GM18507 (cell line): Measurements from ENCODE around the gene MED15.
"Not testable (repeated sequence)": the region's sequence is repeated elsewhere in the genome, so short reads cannot be mapped to it uniquely, and the experiment has no call there.

Experiments
- DNase-seq: peaks from one replicate; pipeline ENCODE4 v3.0.0; 2011; ENCODE audit warnings: low read depth; ENCODE audit not compliant: insufficient read length; ENCODE audit errors: extremely low spot score
- FAIRE-seq: peaks from 2 replicates; lab custom pipeline; 2011; peaks lifted over from hg19 to GRCh38; lab: Jason Lieb, UNC

MED15 gene

DNA sequence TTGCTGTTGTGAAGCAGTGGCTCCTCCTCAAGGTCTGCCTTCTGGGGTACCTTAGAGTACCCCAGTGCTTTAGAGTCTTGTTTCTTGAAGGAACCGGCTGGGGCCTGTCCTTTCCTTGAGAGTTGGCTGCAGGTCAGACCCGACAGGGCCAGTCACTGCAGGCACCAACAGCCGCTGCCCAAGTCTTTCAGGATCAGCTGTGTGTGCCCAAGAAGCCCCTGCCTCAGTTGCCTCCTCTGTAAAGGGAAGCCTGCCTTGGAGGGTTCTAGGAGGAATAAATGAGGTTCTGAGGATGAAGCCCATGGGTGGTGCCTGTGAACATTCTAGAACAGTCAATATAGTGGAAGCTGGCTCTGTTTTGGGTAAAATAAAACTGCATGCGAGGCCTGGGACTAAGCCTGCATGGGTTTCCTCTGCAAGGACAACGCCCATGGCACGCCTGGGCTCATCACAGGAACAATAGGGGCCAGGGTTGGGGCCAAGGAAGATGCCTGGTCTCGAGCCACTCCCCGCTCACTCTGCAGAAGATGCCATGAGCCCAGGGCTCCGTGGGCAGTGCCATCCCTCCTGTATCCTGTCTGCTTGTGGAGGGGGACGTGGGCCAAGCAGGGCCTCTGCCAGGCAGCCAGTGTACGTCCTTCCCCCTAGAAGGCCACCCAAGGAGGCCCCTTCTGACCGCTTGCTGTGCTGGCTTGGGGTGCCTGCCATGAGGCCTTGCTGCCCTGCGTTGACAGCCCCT is 81.6 kb downstream of the MED15 start:
- no peak for FAIRE-seq

DNA sequence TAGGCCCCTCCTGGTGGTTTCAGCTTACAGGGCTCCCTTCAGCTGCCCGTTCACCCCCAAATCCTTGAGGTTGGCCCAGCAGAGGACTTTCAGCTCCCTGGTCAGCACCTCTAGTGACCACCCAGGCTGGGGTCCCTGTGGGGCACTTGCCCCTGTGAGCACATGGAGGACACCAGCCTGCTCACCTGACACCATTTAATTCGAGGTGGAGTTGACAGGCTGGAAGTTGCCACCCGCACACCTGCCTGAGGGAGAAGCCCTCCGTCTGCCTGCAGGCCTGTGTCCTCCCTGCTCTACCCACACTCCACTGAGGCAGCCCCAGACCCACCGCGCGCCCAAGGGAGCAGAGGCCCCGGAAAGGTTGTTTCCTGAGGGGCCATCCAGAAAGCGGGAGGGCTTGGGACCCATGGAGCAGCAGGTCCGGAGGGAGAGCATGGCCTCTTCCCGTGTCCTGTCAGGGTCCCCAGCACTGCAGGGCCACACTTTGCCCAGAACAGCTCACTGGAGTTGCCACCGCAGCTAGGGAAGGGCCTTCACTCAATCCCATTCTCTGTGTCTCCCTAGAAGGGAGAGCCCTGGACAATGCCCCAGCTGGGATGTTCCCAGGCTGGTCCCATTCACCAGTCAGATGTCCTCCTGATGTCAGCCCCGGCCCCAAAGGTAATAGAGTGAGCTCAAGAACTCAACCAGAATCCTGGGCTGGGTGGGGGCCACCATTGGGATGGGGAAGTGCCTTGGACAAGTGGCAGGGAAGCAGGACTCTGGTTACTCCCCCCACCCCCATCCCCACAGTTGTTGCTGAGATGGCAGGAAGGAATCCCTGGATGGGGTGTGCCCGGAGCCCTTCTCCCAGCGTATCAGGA is 82.4 kb downstream of the MED15 start:
- DNase-seq (no peak), FAIRE-seq (no peak)

More for the DNA sequence above, 81.6 kb downstream of the MED15 start:
- DNase-seq: no peak

DNA sequence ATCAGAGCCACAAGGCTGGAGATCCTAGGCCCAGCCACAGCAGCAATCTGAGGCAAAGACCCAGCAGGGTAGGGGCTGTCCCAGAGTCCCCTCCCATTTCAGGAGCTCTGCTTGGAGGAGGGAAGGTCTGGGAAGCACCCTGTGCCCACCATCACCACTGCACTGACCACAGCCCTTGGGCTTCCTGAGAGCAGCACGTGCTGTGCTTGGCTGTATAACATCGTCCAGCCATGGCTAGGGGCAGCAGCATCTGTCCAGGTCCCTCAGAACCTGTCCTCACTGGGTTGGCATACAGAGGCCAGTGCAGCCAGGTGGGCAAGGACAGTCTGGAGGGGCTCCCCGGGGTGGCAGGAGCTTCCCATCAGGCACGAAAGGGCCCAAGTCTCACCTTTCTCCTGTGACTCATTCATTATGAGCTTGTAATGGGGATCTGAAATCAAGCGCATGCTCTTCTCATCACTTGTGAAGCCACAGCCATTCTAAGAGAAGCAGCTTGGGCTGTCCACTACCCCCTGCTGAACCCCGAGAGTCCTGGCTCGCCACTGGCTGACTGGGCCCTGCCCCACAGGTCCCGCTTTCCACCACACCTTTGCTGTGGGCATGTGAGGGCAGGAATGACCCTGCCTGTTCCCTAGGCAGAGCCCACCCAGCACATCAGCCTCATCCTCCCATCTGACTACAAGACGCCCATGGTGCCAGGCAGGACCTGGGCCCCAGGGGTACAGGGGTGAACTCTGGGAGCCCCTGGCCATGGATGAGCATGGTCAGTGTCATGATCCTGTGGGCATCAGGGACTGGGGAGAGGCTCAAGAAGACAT is 83.3 kb downstream of the MED15 start:
- no peak for DNase-seq
- FAIRE-seq: no peak

DNA sequence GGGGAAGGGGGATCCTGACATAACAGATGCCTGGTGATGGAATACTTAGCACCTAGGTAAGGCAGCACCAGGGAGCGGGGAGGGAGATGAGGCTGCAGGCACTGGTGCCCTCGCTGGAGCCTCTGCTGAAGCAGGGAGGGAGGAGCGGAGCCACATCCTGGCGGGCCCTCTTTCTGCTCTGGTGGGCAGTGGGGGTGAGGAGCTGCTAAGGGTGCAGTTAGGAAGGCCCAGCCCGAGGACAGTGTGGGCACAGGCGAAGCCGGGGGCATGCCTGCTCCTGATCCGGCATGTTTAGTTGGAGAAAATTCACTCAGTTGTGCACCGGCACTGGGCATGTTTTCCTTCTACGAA is 83.9 kb downstream of the MED15 start:
- FAIRE-seq: no peak

DNA sequence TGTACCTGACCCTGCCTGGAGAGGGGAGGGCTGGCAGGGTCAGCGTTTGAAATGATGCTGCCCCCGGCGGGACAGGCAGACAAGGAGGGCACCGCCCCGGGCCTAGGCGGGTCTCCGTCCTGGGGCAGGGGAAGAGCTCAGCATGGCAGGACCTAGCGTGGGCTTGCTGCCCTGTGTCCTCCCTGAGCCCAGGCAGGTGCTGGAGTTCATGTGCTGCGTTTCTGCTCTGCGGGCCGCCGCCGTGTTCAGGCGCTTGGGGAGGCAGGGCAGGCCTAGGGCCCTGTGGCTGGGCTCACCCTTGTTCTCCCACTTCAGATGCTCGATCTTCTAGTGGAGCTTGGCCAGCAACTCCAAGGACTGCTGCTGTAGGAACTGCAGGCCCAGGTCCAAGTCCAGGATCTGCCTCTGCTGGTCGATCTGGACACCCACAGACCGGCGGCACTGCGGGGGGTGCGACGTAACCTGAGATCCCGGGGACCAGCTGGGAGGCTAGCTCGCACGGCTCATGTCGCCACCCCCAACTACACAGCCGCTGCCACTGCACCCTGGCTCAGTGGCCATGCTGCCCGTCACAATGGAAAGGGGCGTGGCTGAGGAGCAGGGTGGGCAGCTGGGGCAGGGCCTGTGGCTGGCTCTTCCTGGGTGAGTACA is 84.4 kb downstream of the MED15 start:
- FAIRE-seq (no peak), DNase-seq (no peak)

More for the DNA sequence above, 83.9 kb downstream of the MED15 start:
- no peak for DNase-seq

DNA sequence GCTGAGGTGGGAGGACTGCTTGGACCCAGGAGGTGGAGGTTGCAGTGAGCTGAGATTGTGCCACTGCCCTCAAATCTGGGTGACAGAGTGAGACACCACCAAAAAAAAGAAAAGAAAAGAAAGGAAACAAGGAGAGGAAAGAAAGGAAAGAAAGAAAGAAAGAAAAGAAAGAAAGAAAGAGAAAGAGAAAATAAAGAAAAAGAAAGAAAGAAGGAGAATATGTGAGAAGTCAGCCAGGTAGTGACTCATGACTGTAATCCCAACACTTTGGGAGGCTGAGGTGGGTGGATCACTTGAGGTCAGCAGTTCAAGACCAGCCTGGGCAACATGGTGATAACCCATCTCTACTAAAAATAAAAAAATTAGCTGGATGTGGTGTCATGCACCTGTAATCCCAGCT is 86.6 kb downstream of the MED15 start:
- not testable (repeated sequence) for FAIRE-seq, DNase-seq

DNA sequence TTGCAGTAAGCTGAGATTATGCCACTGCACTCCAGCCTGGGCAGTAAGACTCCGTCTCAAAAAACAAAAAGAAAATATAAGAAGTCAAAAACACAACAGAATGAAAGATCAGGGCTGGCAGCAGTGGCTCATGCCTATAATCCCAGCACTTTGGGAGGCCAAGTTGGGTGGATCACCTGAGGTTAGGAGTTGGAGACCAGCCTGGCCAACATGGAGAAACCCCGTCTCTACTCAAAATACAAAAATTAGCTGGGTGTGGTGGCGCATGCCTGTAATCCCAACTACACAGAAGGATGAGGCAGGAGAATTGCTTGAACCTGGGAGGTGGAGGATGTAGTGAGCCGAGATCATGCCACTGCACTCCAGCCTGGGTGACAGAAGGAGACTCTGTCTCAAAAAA is 87.1 kb downstream of the MED15 start:
- DNase-seq, FAIRE-seq: not testable (repeated sequence)

DNA sequence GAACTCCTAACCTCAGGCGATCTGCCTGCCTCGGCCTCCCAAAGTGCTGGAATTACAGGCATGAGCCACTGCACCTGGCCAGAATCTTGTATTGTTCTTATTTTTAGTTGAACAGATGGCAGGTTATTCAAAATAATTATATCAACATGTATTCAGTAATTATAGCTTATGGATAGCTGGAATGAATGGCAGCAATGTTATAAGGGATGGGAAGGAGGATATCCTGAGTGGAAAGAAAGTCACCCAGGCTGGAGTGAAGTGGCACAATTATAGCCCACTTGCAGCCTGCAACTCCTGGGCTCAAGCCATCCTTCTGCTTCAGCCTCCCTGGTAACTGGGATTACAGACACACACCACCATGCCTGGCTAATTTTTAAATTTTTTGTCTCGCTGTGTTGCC is 88.1 kb downstream of the MED15 start:
- DNase-seq (no peak), FAIRE-seq (no peak)

DNA sequence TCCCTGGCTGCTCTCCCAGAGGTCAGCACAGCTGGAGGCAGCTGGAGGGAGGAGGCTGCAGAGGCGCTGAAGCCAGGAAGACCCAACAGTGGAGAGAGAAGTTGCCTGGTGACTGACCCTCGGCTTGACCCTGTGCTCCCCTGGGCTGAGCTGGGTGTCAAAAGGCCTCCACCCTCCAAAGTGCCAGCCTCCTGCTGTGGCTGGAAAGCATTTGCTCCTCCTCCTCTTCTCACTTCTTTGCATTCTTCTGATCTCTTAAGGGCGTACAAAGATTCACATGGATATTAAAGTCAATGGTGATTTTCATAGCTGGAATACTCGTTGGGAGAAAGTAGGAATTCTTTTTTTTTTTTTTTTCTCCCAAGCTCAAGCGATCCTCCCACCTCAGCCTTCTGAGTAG is 91.7 kb downstream of the MED15 start:
- DNase-seq (no peak), FAIRE-seq (no peak)

DNA sequence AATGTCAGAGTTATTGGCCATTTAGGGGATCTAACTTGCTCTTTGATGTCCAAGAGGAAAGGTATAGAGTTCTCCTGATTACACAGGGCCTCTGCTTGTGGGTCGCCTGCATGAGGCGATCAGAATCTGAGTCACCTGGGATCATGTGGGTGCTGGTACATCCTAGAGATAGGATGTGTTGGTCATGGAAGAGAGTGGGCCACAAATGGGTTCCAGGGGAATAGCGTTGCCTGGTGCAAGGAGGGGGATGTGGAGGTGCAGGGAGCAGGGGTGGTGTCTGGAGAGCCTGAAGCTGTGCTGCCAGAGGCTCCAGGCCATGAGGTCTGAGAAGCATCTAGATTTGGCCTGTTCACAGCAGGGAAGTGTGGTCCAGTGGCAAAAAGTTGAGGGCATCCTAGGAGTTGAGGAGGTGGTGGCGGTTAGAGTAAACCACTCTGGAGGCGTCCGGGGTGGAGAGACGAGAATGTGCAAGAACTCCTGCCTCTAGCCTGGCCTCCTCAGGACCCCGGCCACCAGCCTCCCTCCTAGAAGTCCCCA is 92.8 kb downstream of the MED15 start:
- DNase-seq (no peak), FAIRE-seq (no peak)

DNA sequence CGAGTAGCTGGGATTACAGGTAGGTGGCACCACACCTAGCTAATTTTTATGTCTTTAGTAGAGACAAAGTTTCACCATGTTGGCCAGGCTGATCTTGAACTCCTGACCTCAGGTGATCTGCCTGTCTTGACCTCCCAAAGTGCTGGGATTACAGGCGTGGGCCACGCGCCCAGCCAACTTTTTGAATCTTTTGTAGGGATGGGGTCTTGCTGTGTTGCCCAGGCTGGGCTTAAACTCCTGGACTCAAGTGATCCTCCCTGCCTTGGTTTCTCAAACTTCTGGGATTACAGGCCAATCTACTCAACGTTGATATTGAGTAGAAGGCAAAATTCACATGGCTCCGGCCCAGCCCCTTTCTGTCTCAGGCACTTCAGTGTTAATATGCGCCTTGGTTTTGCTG is 93.9 kb downstream of the MED15 start:
- FAIRE-seq: no peak

DNA sequence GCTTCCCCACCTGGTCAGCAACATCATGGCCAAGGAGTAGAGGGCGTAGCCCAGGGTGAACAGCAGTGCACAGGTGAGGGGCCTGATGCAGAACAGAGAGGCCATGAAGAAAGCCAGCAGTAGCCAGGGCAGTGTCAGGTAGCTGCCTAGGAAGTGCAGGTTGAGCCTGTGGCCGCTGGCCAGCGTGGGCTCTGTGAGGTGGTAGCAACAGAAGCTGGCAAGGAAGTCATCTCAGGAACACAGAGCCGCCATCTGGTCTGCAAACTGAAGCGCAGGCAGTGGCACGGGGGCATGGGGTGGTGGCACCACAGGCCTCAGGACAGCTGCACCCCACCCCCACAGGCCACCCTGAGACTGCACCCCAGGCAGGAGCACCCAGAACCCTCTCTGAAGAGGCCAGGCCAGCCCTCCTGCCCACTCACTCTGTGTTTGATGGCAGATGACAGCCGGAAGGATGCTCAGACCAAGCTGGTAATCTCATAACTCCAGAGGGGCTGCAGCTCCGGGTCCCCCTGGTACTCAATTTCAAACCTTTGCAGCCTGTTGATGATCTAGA is 95.3 kb downstream of the MED15 start:
- FAIRE-seq (no peak), DNase-seq (no peak)

More for the DNA sequence above, 93.9 kb downstream of the MED15 start:
- DNase-seq: no peak

DNA sequence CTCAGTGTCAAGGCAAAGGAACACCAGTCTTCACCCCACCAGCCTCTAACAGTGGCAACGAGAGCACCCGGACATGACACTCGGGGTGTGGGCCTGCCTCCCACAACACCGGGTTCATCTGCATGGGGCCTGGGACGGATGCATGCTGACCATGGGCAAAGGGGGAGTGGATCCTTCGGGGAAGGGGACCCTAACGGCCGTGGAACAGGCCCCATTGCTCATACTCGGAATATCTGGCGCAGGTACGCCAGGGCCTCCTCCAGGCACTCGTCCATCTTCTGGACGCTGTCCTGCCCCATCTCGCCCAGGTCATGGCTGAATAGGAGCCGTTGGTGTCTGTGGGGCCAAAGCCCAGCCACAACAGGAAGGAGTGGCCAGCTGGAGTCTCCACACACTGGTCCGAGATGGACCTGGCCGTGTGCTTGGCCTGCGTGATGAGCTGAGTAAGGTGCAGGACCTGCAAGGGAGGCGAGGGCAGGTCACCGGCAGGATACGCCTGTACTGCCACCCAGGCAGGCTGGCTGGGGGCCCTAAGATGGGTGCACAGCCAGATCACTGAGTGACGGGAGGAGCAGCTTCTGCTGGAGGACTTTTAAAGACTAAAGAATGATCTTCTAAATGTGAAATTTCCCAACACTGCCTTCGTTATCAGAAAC is 96.8 kb downstream of the MED15 start:
- DNase-seq: no peak
- FAIRE-seq: no peak

DNA sequence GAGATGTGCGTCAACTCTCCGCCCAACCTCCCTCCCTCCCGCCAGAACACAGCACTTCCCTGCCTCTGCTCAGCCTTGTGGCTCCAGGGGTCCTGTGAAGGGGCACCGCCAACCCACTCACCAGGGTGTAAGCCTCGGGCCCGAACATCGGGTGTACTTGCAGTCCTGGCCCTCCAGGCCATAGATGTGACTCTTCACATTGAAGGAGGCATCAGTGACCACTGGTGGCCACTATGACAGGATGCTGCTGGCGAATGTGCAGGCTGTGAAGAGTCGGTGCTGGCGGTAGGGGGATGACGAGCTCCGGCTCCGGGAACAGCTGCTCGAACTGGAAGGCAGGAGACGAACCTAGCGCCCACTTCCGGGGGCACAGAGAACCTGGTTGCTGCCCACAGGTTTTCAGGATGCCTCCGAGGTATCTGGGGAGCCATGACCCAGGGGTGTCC is 97.4 kb downstream of the MED15 start:
- DNase-seq: no peak
- FAIRE-seq: no peak

DNA sequence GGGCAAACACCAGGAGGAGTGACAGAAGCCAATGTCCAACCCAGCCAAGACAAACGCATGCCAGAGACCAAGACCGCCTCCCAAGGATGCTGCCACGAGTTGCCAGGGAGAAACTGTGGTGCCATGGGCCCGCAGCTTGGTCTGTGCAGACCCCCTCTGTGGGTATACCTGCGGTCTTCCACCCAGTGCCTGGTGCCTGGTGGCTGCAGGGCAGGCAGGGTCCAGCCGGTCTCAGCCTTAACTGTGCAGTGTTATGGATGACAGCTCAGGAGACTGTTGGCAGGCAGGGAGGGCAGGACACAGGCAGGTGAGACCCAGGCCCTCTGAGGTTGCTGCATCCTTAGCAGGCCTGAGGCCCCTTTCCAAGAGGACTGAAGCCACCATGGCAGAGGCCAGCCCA is 97.9 kb downstream of the MED15 start:
- no peak for FAIRE-seq

DNA sequence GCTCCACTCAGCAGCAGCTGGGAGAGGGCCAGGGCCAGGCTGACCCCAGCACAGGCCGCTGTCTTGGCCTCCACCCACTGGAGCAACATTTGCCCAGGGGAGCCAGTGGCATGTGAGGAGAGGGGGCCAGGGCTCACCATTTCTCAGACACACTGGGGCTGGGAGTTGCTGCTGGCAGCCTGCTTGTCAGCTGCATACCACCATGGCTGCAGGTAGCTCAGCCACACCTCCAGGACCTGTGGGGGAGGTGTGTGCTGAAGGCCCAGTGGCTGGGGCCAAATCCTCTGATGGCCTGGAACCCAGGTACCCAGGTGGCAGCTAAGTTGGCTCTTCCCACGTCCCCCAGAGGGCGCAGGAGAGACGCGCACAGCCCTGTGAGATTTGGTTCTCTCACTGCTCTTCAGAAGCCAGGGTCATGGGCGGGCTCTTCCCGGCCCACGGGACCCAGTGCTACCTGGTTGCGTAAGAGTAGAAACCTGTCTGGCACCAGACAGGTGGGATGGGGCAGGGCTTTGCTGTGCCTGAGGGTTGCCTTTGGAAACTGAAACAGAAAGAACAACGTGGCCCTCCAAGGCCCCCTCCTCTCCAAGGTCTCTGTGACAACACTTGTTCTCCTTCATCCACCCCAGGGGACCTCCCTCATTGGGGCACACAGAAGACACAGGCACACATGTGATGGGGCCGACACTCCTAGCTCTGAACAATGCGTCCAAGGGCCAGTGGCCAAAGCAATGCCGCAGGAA is 98.8 kb downstream of the MED15 start:
- peak; percentile 54 for DNase-seq
- FAIRE-seq: peak; percentile 92

More for the DNA sequence above, 97.9 kb downstream of the MED15 start:
- DNase-seq: no peak

DNA sequence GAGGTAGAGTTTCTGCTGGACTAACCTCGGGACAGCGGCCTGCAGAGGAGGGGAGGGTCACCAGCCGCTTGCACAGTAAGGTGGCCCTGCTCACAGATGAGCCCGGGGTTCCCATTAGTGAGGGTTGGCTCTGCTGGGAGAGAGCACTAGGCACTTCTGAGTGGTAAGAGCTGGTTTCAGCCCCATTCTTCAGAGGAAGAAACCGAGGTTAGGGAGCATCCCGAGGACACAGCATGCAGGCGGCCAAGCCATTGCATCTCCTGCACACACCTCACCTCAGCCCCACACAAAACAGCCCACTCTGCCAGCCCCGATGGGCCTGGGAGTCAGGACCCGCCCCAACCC is 99.3 kb downstream of the MED15 start:
- no peak for FAIRE-seq
- DNase-seq: no peak
